SK-N-MC (cell line): ENCODE measurements around the gene DOK5.

ENCODE experiments used
- DNase-seq: peaks from one replicate; pipeline ENCODE4 v3.0.0-alpha.2; 2011; ENCODE audit warnings: low read depth, low spot score
- H3K27ac ChIP-seq: fragments of 200-600 bp; sonication (generic); 2 replicates; pipeline ENCODE4 v1.5.1; 2016; ENCODE audit warnings: mixed run types
- H3K36me3 ChIP-seq: fragments of 200-600 bp; sonication (generic); 2 replicates; pipeline ENCODE4 v1.6.1; 2017; ENCODE audit warnings: antibody characterized with exemption, low read length, mixed read lengths; ENCODE audit not compliant: insufficient read depth
- H3K4me3 ChIP-seq: fragments of 200-600 bp; sonication (generic); 2 replicates; pipeline ENCODE4 v1.5.1; 2016
- H3K9ac ChIP-seq: fragments of 200-600 bp; sonication (generic); 2 replicates; pipeline ENCODE4 v1.8.0; 2017; ENCODE audit warnings: mixed run types, mixed read lengths; ENCODE audit not compliant: insufficient read length
- H3K9me3 ChIP-seq: fragments of 200-600 bp; sonication (generic); 2 replicates; pipeline ENCODE4 v1.6.1; 2017; ENCODE audit warnings: low read depth, mild to moderate bottlenecking, antibody characterized with exemption, low read length, moderate library complexity, mixed read lengths
- EZH2 ChIP-seq: fragments of 200-600 bp; sonication (generic); IDR thresholded peaks from one replicate; pipeline ENCODE4 v1.6.1; 2017; ENCODE audit warnings: antibody characterized with exemption
- FOXP2 ChIP-seq: optimal IDR thresholded peaks from 2 replicates; pipeline ENCODE3; 2011; ENCODE audit warnings: mild to moderate bottlenecking, moderate library complexity; ENCODE audit not compliant: insufficient read depth; ENCODE audit errors: extremely low read length, control extremely low read depth
- POLR2AphosphoS5 ChIP-seq: IDR thresholded peaks from 2 replicates; pipeline ENCODE4 v1.6.1; 2012; ENCODE audit warnings: mild to moderate bottlenecking, low read depth, low read length, borderline replicate concordance

Gene DOK5

GRCh38 chr20:54549658-54550326, 74.4 kb downstream of the DOK5 start:
- H3K36me3 ChIP-seq = no peaks in the 10 kb centered on the region
- H3K4me3 ChIP-seq = no peak overlapping the region
- H3K9ac ChIP-seq = no peak overlapping the region
- no peak for DNase-seq
- no peak overlapping the region for H3K27ac ChIP-seq
- TF ChIP-seq POLR2AphosphoS5 (no peak), FOXP2 (no peak), EZH2 (no peak)
- H3K9me3 ChIP-seq = no peaks in the 10 kb centered on the region

GRCh38 chr20:54550776-54551396, 75.5 kb downstream of the DOK5 start:
- Histone ChIP-seq H3K4me3 (no peak overlapping the region), H3K9ac (no peak overlapping the region)
- TF ChIP-seq EZH2 = no peak

GRCh38 chr20:54554006-54554405, 78.6 kb downstream of the DOK5 start:
- H3K9ac ChIP-seq = no peak overlapping the region
- TF ChIP-seq FOXP2 = no peak
- no peak for TF ChIP-seq EZH2
- no peak for TF ChIP-seq POLR2AphosphoS5
- no peak overlapping the region for H3K27ac ChIP-seq
- no peak overlapping the region for H3K4me3 ChIP-seq
- H3K9me3 ChIP-seq = no peaks in the 10 kb centered on the region
- H3K36me3 ChIP-seq = no peaks in the 10 kb centered on the region
- no peak for DNase-seq

More at GRCh38 chr20:54550776-54551396, 75.5 kb downstream of the DOK5 start:
- no peaks in the 10 kb centered on the region for H3K9me3 ChIP-seq
- no peaks in the 10 kb centered on the region for H3K36me3 ChIP-seq
- no peak for DNase-seq
- no peak overlapping the region for H3K27ac ChIP-seq

- TF ChIP-seq EZH2 (no peak), POLR2AphosphoS5 (no peak)
- H3K27ac ChIP-seq = no peak overlapping the region
Measured at GRCh38 chr20:54555150-54555549, 79.8 kb downstream of the DOK5 start.

DNA sequence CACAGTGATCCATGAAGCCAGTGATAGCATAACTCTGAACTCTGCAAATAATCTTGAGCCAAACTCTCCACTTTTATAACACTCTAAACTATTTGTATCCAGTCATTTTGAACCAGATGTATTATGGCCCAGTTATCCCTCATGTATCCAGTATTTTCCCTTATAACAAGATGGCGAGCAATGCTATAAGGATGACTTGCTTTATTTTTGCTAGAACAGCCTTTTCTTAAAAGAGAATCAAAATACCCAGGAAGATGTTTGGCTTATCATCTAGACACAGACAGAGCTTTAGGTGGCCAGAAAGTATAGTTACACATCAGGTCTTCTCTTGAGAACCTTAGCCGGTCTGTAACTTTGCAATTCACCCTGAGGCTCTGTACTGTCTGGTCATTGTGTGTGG, 81.0 kb downstream of the DOK5 start:
- no peak overlapping the region for H3K27ac ChIP-seq
- no peaks in the 10 kb centered on the region for H3K9me3 ChIP-seq
- H3K9ac ChIP-seq = no peak overlapping the region
- H3K4me3 ChIP-seq = no peak overlapping the region
- no peak for DNase-seq
- H3K36me3 ChIP-seq = no peaks in the 10 kb centered on the region
- TF ChIP-seq EZH2 = no peak
- TF ChIP-seq FOXP2 = no peak
- no peak for TF ChIP-seq POLR2AphosphoS5

More at GRCh38 chr20:54555150-54555549, 79.8 kb downstream of the DOK5 start:
- H3K9ac ChIP-seq = no peak overlapping the region
- no peak for DNase-seq
- no peaks in the 10 kb centered on the region for H3K9me3 ChIP-seq
- H3K4me3 ChIP-seq = no peak overlapping the region
- H3K36me3 ChIP-seq = no peaks in the 10 kb centered on the region

GRCh38 chr20:54557806-54558590, 82.6 kb downstream of the DOK5 start:
- no peak for TF ChIP-seq EZH2
- TF ChIP-seq POLR2AphosphoS5 = no peak
- no peak for TF ChIP-seq FOXP2
- H3K4me3 ChIP-seq = no peak overlapping the region

GRCh38 chr20:54559890-54560289, 84.5 kb downstream of the DOK5 start:
- Histone ChIP-seq H3K9me3 (no peaks in the 10 kb centered on the region), H3K27ac (no peak overlapping the region), H3K4me3 (no peak overlapping the region), H3K36me3 (no peaks in the 10 kb centered on the region), H3K9ac (no peak overlapping the region)
- no peak for TF ChIP-seq POLR2AphosphoS5
- TF ChIP-seq FOXP2 = no peak
- TF ChIP-seq EZH2 = no peak
- no peak for DNase-seq

More at GRCh38 chr20:54557806-54558590, 82.6 kb downstream of the DOK5 start:
- H3K9me3 ChIP-seq = no peaks in the 10 kb centered on the region
- H3K27ac ChIP-seq = no peak overlapping the region
- DNase-seq = no peak
- no peak overlapping the region for H3K9ac ChIP-seq
- no peaks in the 10 kb centered on the region for H3K36me3 ChIP-seq

DNA sequence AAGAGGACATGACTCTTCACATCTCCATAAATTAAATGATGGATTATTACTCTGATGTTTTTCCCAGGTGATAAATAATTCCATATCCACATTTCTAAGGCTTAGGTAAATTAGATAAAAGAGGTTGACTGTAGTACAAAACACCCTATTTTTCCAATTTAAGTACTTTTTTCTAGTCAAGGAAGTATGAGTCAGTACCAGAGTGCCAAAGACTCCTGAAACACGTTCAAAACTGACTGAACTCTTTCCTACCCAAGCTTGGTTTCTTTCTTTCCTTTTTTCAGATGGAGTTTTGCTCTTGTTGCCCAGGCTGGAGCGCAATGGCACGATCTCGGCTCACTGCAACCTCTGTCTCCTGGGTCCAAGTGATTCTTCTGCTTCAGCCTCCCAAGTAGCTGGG, 85.0 kb downstream of the DOK5 start:
- Histone ChIP-seq H3K27ac (no peak overlapping the region), H3K4me3 (no peak overlapping the region), H3K36me3 (no peaks in the 10 kb centered on the region), H3K9ac (no peak overlapping the region), H3K9me3 (no peaks in the 10 kb centered on the region)
- TF ChIP-seq FOXP2 = no peak
- no peak for TF ChIP-seq EZH2
- DNase-seq = no peak

GRCh38 chr20:54565255-54565654, 89.9 kb downstream of the DOK5 start:
- no peak for TF ChIP-seq POLR2AphosphoS5
- no peak for TF ChIP-seq EZH2
- no peak for TF ChIP-seq FOXP2
- no peak overlapping the region for H3K9ac ChIP-seq
- no peak for DNase-seq
- no peaks in the 10 kb centered on the region for H3K9me3 ChIP-seq
- H3K36me3 ChIP-seq = no peaks in the 10 kb centered on the region
- no peak overlapping the region for H3K4me3 ChIP-seq
- no peak overlapping the region for H3K27ac ChIP-seq
